ENCODE data around the gene CPA4. TPM values are rescaled to one million over a fixed set of nuclear protein-coding genes. Genes with fewer than 3 reads are reported as not detected.

Gene CPA4
- total and polyA plus RNA-seq, 2 of the 13 experiments (the other 11 are each of a cell fraction or from before 2014, with no cell fraction given) = 0.20 to 0.22 TPM

- ATAC-seq = no peak
- CTCF ChIA-PET (ENCODE audit: low intra/inter-chr PET ratio, low total read pairs) = no interaction called here
These were observed 19.1 kb upstream of the CPA4 start for GRCh38 chr7:130273933-130274255.

GRCh38 chr7:130274296-130274695, 18.7 kb upstream of the CPA4 start:
- FAIRE-seq (no peak), DNase-seq (ENCODE audit: low spot score) (no peak), ATAC-seq (no peak)
- H3K36me3 ChIP-seq (replicated peaks in 1 of 2; ENCODE audit: control insufficient read depth in 1 of 2, insufficient read depth in 2 of 2, low read length in 2 of 2) = no peaks in the 10 kb centered on the region
- no peaks in the 10 kb centered on the region for H3K9me3 ChIP-seq (ENCODE audit: low read length)
- BruUV-seq (replicated peaks) = no TSS peak
- H3K27ac ChIP-seq (ENCODE audit: extremely low read length, insufficient read depth, low read length) = no peak overlapping the region
- H3K9ac ChIP-seq (ENCODE audit: insufficient read depth, low read depth, low read length) = no peak overlapping the region
- POLR2A ChIA-PET = no interaction called here
- peaks cover 0 to 16% of the 10 kb centered on the region in 2 experiments; a peak in 1 of 5 replicates for H3K27me3 ChIP-seq (ENCODE audit: control insufficient read depth in 1 of 2, insufficient read depth in 2 of 2, low read length in 2 of 2)
- no peaks in the 10 kb centered on the region for H3K4me1 ChIP-seq (ENCODE audit: insufficient read depth, low read length)
- 83% methylated on average over 1 of the region's 1 CpG for WGBS (ENCODE audit: low lambda C conversion rate)
- H2AFZ ChIP-seq (ENCODE audit: low read length) = no peak overlapping the region
- H3K79me2 ChIP-seq (ENCODE audit: insufficient read depth, low read length) = no peaks in the 10 kb centered on the region
- H4K20me1 ChIP-seq (ENCODE audit: insufficient read depth, low read length) = no peaks in the 10 kb centered on the region
- no peak overlapping the region for H3K4me3 ChIP-seq (replicated peaks in 1 of 3; ENCODE audit: insufficient read depth in 1 of 3, low read depth in 2 of 3, low read length in 3 of 3)
- CTCF ChIA-PET (ENCODE audit: low intra/inter-chr PET ratio, low total read pairs) = no interaction called here
- H3K4me2 ChIP-seq (ENCODE audit: low read depth, low read length) = no peak overlapping the region
- in situ Hi-C loops (cut with HindIII; ENCODE audit: extremely low pct_ligation_motif_present, low pct_unique_long_range_greater_than_20kb) = no loop called here
- intact Hi-C loops (cut with micrococcal nuclease; ENCODE audit: unreplicated experiment) = loop anchor here (10.0 kb wide), 1 partner anchor 211 kb away; no protein-coding TSS in a partner anchor
- TF ChIP-seq ZNF34 (CRISPR knock-in tag; IDR thresholded peaks at IDR 0.05; ENCODE audit: borderline replicate concordance) (no peak), ZFP37 (CRISPR knock-in tag; IDR thresholded peaks at IDR 0.05; ENCODE audit: borderline replicate concordance) (no peak), RBAK (CRISPR knock-in tag; IDR thresholded peaks at IDR 0.05) (no peak), TBP (CRISPR knock-in tag; IDR thresholded peaks at IDR 0.05) (no peak), RXRA (CRISPR knock-in tag; IDR thresholded peaks at IDR 0.05) (no peak), ZNF383 (CRISPR knock-in tag; IDR thresholded peaks at IDR 0.05; ENCODE audit: borderline replicate concordance) (no peak), IRF1 (CRISPR knock-in tag; IDR thresholded peaks at IDR 0.05; ENCODE audit: low read depth) (no peak), KLF13 (CRISPR knock-in tag; IDR thresholded peaks at IDR 0.05) (no peak), CREBL2 (CRISPR knock-in tag; IDR thresholded peaks at IDR 0.05; ENCODE audit: borderline replicate concordance) (no peak), ZNF781 (CRISPR knock-in tag; IDR thresholded peaks at IDR 0.05; ENCODE audit: borderline replicate concordance, not compliant biosample characterization) (no peak), ZNF280B (CRISPR knock-in tag; IDR thresholded peaks at IDR 0.05; ENCODE audit: borderline replicate concordance) (no peak), EEA1 (CRISPR knock-in tag; IDR thresholded peaks at IDR 0.05; ENCODE audit: borderline replicate concordance) (no peak), DPF2 (CRISPR knock-in tag; IDR thresholded peaks at IDR 0.05; ENCODE audit: borderline replicate concordance, low read depth) (no peak), SMYD3 (CRISPR knock-in tag; IDR thresholded peaks at IDR 0.05) (no peak)

More at GRCh38 chr7:130273933-130274255, 19.1 kb upstream of the CPA4 start:
- Histone ChIP-seq H2AFZ (ENCODE audit: low read length) (no peak overlapping the region), H3K4me2 (ENCODE audit: low read depth, low read length) (no peak overlapping the region), H4K20me1 (ENCODE audit: insufficient read depth, low read length) (no peaks in the 10 kb centered on the region), H3K4me1 (ENCODE audit: insufficient read depth, low read length) (no peaks in the 10 kb centered on the region), H3K36me3 (replicated peaks in 1 of 2; ENCODE audit: control insufficient read depth in 1 of 2, insufficient read depth in 2 of 2, low read length in 2 of 2) (no peaks in the 10 kb centered on the region), H3K79me2 (ENCODE audit: insufficient read depth, low read length) (no peaks in the 10 kb centered on the region), H3K27me3 (ENCODE audit: control insufficient read depth in 1 of 2, insufficient read depth in 2 of 2, low read length in 2 of 2) (peaks cover 0 to 16% of the 10 kb centered on the region in 2 experiments; a peak in 1 of 5 replicates), H3K4me3 (replicated peaks in 1 of 3; ENCODE audit: insufficient read depth in 1 of 3, low read depth in 2 of 3, low read length in 3 of 3) (no peak overlapping the region), H3K9ac (ENCODE audit: insufficient read depth, low read depth, low read length) (no peak overlapping the region), H3K27ac (ENCODE audit: extremely low read length, insufficient read depth, low read length) (no peak overlapping the region), H3K9me3 (ENCODE audit: low read length) (no peaks in the 10 kb centered on the region)
- no TSS peak for BruUV-seq (replicated peaks)
- intact Hi-C loops (cut with micrococcal nuclease; ENCODE audit: unreplicated experiment) (loop anchor here (10.0 kb wide), 1 partner anchor 211 kb away; no protein-coding TSS in a partner anchor), in situ Hi-C loops (cut with HindIII; ENCODE audit: extremely low pct_ligation_motif_present, low pct_unique_long_range_greater_than_20kb) (no loop called here)
- DNase-seq (ENCODE audit: low spot score) = no peak
- POLR2A ChIA-PET = no interaction called here
- no peak for FAIRE-seq
- 72% methylated on average over 11 of the region's 11 CpGs for WGBS (ENCODE audit: low lambda C conversion rate)
- no peak for TF ChIP-seq GLI4 (CRISPR knock-in tag; IDR thresholded peaks at IDR 0.05; ENCODE audit: borderline replicate concordance)
- TF ChIP-seq YY1 (IDR thresholded peaks at IDR 0.05; ENCODE audit: insufficient read depth, insufficient replicate concordance, low read depth, low read length) = no peak
